ENCODE results near the gene ATRAID.
"Not testable (repeated sequence)": the region's sequence is repeated elsewhere in the genome, so short reads cannot be mapped to it uniquely, and the experiment has no call there.

ATRAID gene

GRCh38 chr2:27211943-27212625 is at the start of gene ATRAID, which contains the start of gene SLC5A6:
Gene ATRAID (plus strand): TSS chr2:27212041. CDS start chr2:27212369, 328 bp downstream.
Gene SLC5A6 (minus strand): TSS chr2:27212268. CDS start chr2:27207650, 4,618 bp downstream.
- DNase-seq, result peak; percentile 14

- DNase-seq, result no peak
Measured at GRCh38 chr2:27162151-27163121, 49.4 kb upstream of the ATRAID start.

- DNase-seq, result no peak
Measured at GRCh38 chr2:27164960-27165763, 46.7 kb upstream of the ATRAID start.

- DNase-seq, result no peak
Measured at GRCh38 chr2:27170581-27171337, 41.1 kb upstream of the ATRAID start.

GRCh38 chr2:27171351-27171848 is 40.4 kb upstream of the ATRAID start:
- DNase-seq, result no peak

- no peak for DNase-seq
Measured at GRCh38 chr2:27174638-27175037, 37.2 kb upstream of the ATRAID start.

GRCh38 chr2:27175330-27175729 is 36.5 kb upstream of the ATRAID start:
- DNase-seq, result no peak

GRCh38 chr2:27175781-27176180 is 36.1 kb upstream of the ATRAID start:
- not testable (repeated sequence) for DNase-seq

GRCh38 chr2:27177441-27178351 is 34.1 kb upstream of the ATRAID start:
- DNase-seq, result no peak

GRCh38 chr2:27178469-27178868 is 33.4 kb upstream of the ATRAID start:
- DNase-seq, result no peak

- no peak for DNase-seq
Measured at GRCh38 chr2:27179344-27180000, 32.4 kb upstream of the ATRAID start.

GRCh38 chr2:27182346-27182745 is 29.5 kb upstream of the ATRAID start:
- no peak for DNase-seq

GRCh38 chr2:27184115-27184514 is 27.7 kb upstream of the ATRAID start:
- DNase-seq, result no peak

GRCh38 chr2:27185331-27186026 is 26.4 kb upstream of the ATRAID start:
- no peak for DNase-seq

- DNase-seq, result no peak
Measured at GRCh38 chr2:27186613-27187345, 25.1 kb upstream of the ATRAID start.

GRCh38 chr2:27189989-27190388 is 21.9 kb upstream of the ATRAID start:
- DNase-seq, result no peak

- DNase-seq, result no peak
Measured at GRCh38 chr2:27191070-27191829, 20.6 kb upstream of the ATRAID start.

Measured in NCI-H1436 treated with DMSO at 0.1 percent for 48 hours (cell line).